Right lobe of liver (tissue), 4 donors: ENCODE measurements around the gene SELPLG.

Experiments used
- POLR2A ChIP-seq: fragments of 450-650 bp; IDR thresholded peaks from one replicate; pipeline ENCODE4 v1.6.1; 2017; ENCODE audit warnings: antibody characterized with exemption, mild to moderate bottlenecking
- TF ChIP-seq, protein P1 (sequence below), 4 donors: fragments of 200-600 bp in 3 of 4; fragments of 450-650 bp in 1 of 4; IDR thresholded peaks; one replicate each; pipeline versions ENCODE4 v1.5.1 to v1.8.0; 2016 to 2022; ENCODE audit warnings: antibody characterized with exemption in 4 of 4, mild to moderate bottlenecking in 2 of 4
- donor health status: DM: no; HTN: no; CAD: no.
- donor health status: DM: no; HTN: no; CAD: no.
- donor health status: DM: no; HTN: yes; CAD: no.

GRCh38 chr12:108650083-108650482 lies 16.4 kb upstream of the SELPLG start:
- TF ChIP-seq, protein P1, sequence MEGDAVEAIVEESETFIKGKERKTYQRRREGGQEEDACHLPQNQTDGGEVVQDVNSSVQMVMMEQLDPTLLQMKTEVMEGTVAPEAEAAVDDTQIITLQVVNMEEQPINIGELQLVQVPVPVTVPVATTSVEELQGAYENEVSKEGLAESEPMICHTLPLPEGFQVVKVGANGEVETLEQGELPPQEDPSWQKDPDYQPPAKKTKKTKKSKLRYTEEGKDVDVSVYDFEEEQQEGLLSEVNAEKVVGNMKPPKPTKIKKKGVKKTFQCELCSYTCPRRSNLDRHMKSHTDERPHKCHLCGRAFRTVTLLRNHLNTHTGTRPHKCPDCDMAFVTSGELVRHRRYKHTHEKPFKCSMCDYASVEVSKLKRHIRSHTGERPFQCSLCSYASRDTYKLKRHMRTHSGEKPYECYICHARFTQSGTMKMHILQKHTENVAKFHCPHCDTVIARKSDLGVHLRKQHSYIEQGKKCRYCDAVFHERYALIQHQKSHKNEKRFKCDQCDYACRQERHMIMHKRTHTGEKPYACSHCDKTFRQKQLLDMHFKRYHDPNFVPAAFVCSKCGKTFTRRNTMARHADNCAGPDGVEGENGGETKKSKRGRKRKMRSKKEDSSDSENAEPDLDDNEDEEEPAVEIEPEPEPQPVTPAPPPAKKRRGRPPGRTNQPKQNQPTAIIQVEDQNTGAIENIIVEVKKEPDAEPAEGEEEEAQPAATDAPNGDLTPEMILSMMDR (IDR thresholded peaks at IDR 0.05), result no peak
- no peak for TF ChIP-seq POLR2A
